Adrenal gland (tissue), 12 donors: ENCODE results near the gene AMZ1. TPM values are rescaled to one million over a fixed set of nuclear protein-coding genes. Genes with fewer than 3 reads are reported as not detected.

ENCODE experiments used
- DNase-seq, 7 donors: peaks; one replicate each; pipeline ENCODE4 v3.0.0-alpha.2; 2019 to 2020
- H3K27ac ChIP-seq, 5 donors: fragments of 200-600 bp; sonication (generic) in 4 of 5; 1 replicate in 3 of 5; 2 replicates in 2 of 5; pipeline versions ENCODE4 v1.5.1 to v1.8.0; 2016 to 2020; ENCODE audit warnings: mild to moderate bottlenecking in 1 of 5
- H3K27me3 ChIP-seq: fragments of 200-600 bp; 2 replicates; pipeline ENCODE4 v1.8.0; 2021
- H3K36me3 ChIP-seq, 2 donors: fragments of 200-600 bp; replicated peaks in 1 of 2; 1 replicate in 1 of 2; 2 replicates in 1 of 2; pipeline versions ENCODE4 v1.5.1 to v1.8.0; 2018 to 2022
- H3K4me1 ChIP-seq, 2 donors: fragments of 200-600 bp; replicated peaks in 1 of 2; 1 replicate in 1 of 2; 2 replicates in 1 of 2; pipeline versions ENCODE4 v1.5.1 to v1.8.0; 2018 to 2021
- H3K4me3 ChIP-seq, 4 donors: fragments of 200-600 bp; sonication (generic) in 3 of 4; one replicate each; pipeline ENCODE4 v1.5.1; 2016 to 2018
- H3K9me3 ChIP-seq, 3 donors: fragments of 200-600 bp; sonication (generic) in 1 of 3; replicated peaks in 1 of 3; 1 replicate in 2 of 3; 2 replicates in 1 of 3; pipeline versions ENCODE4 v1.5.1 to v1.8.0; 2016 to 2021
- CTCF ChIP-seq, 6 experiments: fragments of 450-650 bp in 4 of 6; fragments of 200-600 bp in 2 of 6; sonication (generic) in 1 of 6; IDR thresholded peaks; 1 replicate in 5 of 6; 2 replicates in 1 of 6; pipeline versions ENCODE4 v1.5.1 to v1.8.0; 2016 to 2021; ENCODE audit warnings: antibody characterized with exemption in 6 of 6, mild to moderate bottlenecking in 2 of 6, moderate library complexity in 1 of 6
- POLR2A ChIP-seq, 2 donors: fragments of 450-650 bp; IDR thresholded peaks; one replicate each; pipeline ENCODE4 v1.6.1; 2017; ENCODE audit warnings: antibody characterized with exemption in 2 of 2, mild to moderate bottlenecking in 2 of 2, moderate library complexity in 1 of 2
- WGBS, 4 donors: extraction: QIAGEN DNeasy Blood & Tissue Kit in 2 of 4; methylation state at CpG; one replicate each; pipeline versions ENCODE4 v1.1.5 to v1.1.7; 2013 to 2017; 5-methylcytosine and 5-hydroxymethylcytosine counted together
- intact Hi-C, 2 donors: fragments of 100-400 bp; cut with DNase I; formaldehyde crosslinking; loops; one replicate each; pipeline versions ENCODE4 v1.14.1 to v1.15.0; 2022 to 2023
- polyA plus RNA-seq, 3 donors: library from polyadenylated mRNA; stranded (reverse); fragments of 200-250 nt in 2 of 3; fragments of 350-450 nt in 1 of 3; fragmentation: Illumina TruSeq in 1 of 3; extraction: RNeasy Lipid Tissue Mini Kit (QIAGEN cat#74804) in 1 of 3; gene quantifications; one replicate each; pipeline ENCODE4 v1.2.3, GENCODE V29; 2013 to 2014
- total RNA-seq, 9 donors: library from RNA; depleted of rRNA in 4 of 9; stranded (reverse); fragments of >200 nt in 4 of 9; fragments of 120-200 nt in 1 of 9; fragmentation: NEBNext Ultra II Directional in 1 of 9; extraction: Animal tissue kit (Norgen Biotek cat#: 25700) in 1 of 9; gene quantifications; one replicate each; pipeline versions ENCODE4 v1.1.0 to v1.2.4, GENCODE V29; 2013 to 2023
- donor health status: healthy with polysubstance abuse.
- donor health status: Bipolar disorder and iron deficiency.
- donor health status: DM: yes; HTN: yes; CAD: no.
- donor health status: DM: no; HTN: no; CAD: no.
- donor health status: DM: no; HTN: no; CAD: no.
- donor health status: DM: yes; HTN: yes; CAD: no.

AMZ1 gene
- total and polyA plus RNA-seq, 12 donors = 0.06 to 0.36 (median 0.11) TPM; not detected in 6

DNA sequence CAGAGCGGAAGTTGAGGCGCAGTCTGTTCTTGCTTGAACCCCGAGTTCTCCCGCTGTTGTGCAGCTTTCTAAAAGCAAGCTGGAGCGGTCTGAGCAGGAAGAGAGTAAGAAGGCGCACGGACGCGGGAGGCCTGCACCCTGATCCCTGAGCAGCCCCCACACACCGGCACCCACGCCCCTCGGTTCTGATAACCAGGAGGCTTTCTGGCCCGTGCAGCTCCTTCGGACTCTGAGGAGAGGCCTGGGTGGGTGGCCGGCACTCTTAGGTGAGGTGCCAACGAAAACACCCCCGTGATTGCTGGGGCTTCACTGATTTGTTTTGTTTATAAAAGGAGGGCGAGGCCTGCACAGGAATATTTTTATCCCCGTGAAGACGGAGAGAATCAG lies 28.9 kb downstream of the AMZ1 start:
- Histone ChIP-seq H3K9me3 (no peaks in the 10 kb centered on the region), H3K27me3 (no peaks in the 10 kb centered on the region), H3K4me1 (peaks cover 0 to 5% of the 10 kb centered on the region in 2 donors), H3K36me3 (peaks cover 0 to 19% of the 10 kb centered on the region in 2 donors), H3K4me3 (no peak overlapping the region), H3K27ac (peak overlapping the region in 2 of 5 donors; percentile 3 to 73)
- DNase-seq = no peak
- intact Hi-C loops = loop anchor here in 1 of 2 donors (10.0 kb wide), 1 partner anchor 128 kb away; the partner anchor contains the start of gene GNA12
- 71 to 85% (median 78%) methylated on average over 20 of the region's 20 CpGs for WGBS, 4 donors
- no peak for TF ChIP-seq CTCF (IDR thresholded peaks at IDR 0.05)
- TF ChIP-seq POLR2A (IDR thresholded peaks at IDR 0.05) = no peak

GRCh38 chr7:2717293-2718261 lies 29.6 kb downstream of the AMZ1 start:
- H3K27me3 ChIP-seq = no peaks in the 10 kb centered on the region
- H3K27ac ChIP-seq = peak overlapping the region in 2 of 5 donors; percentile 52 to 73
- TF ChIP-seq POLR2A (IDR thresholded peaks at IDR 0.05) (no peak), CTCF (IDR thresholded peaks at IDR 0.05) (no peak)
- no peak for DNase-seq
- no peaks in the 10 kb centered on the region for H3K9me3 ChIP-seq
- no peak overlapping the region for H3K4me3 ChIP-seq
- 50 to 61% (median 58%) methylated on average over 35 to 47 of the region's 47 CpGs for WGBS, 4 donors
- intact Hi-C loops = loop anchor here in 1 of 2 donors (10.0 kb wide), 1 partner anchor 127 kb away; the partner anchor contains the start of gene GNA12
- peaks cover 0 to 19% of the 10 kb centered on the region in 2 donors for H3K36me3 ChIP-seq
- peaks cover 0 to 5% of the 10 kb centered on the region in 2 donors for H3K4me1 ChIP-seq

- TF ChIP-seq CTCF (IDR thresholded peaks at IDR 0.05) = no peak
- no peak for TF ChIP-seq POLR2A (IDR thresholded peaks at IDR 0.05)
- 89 to 96% (median 91%) methylated on average over 32 to 34 of the region's 34 CpGs for WGBS, 4 donors
- Histone ChIP-seq H3K4me3 (no peak overlapping the region), H3K4me1 (peaks cover 0 to 5% of the 10 kb centered on the region in 2 donors), H3K27me3 (no peaks in the 10 kb centered on the region), H3K9me3 (no peaks in the 10 kb centered on the region), H3K36me3 (peaks cover 0 to 25% of the 10 kb centered on the region in 2 donors), H3K27ac (peak overlapping the region in 2 of 5 donors; percentile 52 to 73)
- intact Hi-C loops = loop anchor here in 1 of 2 donors (10.0 kb wide), 1 partner anchor 126 kb away; the partner anchor contains the start of gene GNA12
- DNase-seq = no peak
These were observed 30.4 kb downstream of the AMZ1 start for GRCh38 chr7:2718296-2718965.

- intact Hi-C loops = loop anchor here in 1 of 2 donors (10.0 kb wide), 1 partner anchor 126 kb away; the partner anchor contains the start of gene GNA12
- peaks cover 0 to 5% of the 10 kb centered on the region in 2 donors for H3K4me1 ChIP-seq
- H3K27ac ChIP-seq = no peak overlapping the region
- no peak overlapping the region for H3K4me3 ChIP-seq
- DNase-seq = no peak
- H3K27me3 ChIP-seq = no peaks in the 10 kb centered on the region
- 73 to 88% (median 80%) methylated on average over 4 to 16 of the region's 16 CpGs for WGBS, 4 donors
- no peaks in the 10 kb centered on the region for H3K9me3 ChIP-seq
- TF ChIP-seq CTCF (IDR thresholded peaks at IDR 0.05) = peak in 4 of 6 experiments; percentile 11 to 36 (median 26)
- TF ChIP-seq POLR2A (IDR thresholded peaks at IDR 0.05) = no peak
- peaks cover 0 to 26% of the 10 kb centered on the region in 2 donors for H3K36me3 ChIP-seq
These were observed 31.0 kb downstream of the AMZ1 start for GRCh38 chr7:2719007-2719406.
